ENCODE data around the gene CAMSAP1. TPM values are rescaled to one million over a fixed set of nuclear protein-coding genes. Genes with fewer than 3 reads are reported as not detected.
"Not testable (repeated sequence)": the region's sequence is repeated elsewhere in the genome, so short reads cannot be mapped to it uniquely, and the experiment has no call there.

Gene CAMSAP1
- total RNA-seq, 2 donors from 2014 or later = 37.8 to 46.2 TPM

GRCh38 chr9:135901826-135902225 is 5.5 kb downstream of the CAMSAP1 start:
- no peaks in the 10 kb centered on the region for H3K27me3 Mint-ChIP-seq
- H3K36me3 Mint-ChIP-seq (ENCODE audit: low read depth) = peaks cover 60% of the 10 kb centered on the region
- ATAC-seq (replicated peaks) = no peak
- peak overlapping the region; percentile 47 for H3K27ac Mint-ChIP-seq
- peaks cover 5% of the 10 kb centered on the region for H3K9me3 Mint-ChIP-seq
- H3K4me3 Mint-ChIP-seq = no peak overlapping the region
- peaks cover 46% of the 10 kb centered on the region for H3K4me1 Mint-ChIP-seq

DNA sequence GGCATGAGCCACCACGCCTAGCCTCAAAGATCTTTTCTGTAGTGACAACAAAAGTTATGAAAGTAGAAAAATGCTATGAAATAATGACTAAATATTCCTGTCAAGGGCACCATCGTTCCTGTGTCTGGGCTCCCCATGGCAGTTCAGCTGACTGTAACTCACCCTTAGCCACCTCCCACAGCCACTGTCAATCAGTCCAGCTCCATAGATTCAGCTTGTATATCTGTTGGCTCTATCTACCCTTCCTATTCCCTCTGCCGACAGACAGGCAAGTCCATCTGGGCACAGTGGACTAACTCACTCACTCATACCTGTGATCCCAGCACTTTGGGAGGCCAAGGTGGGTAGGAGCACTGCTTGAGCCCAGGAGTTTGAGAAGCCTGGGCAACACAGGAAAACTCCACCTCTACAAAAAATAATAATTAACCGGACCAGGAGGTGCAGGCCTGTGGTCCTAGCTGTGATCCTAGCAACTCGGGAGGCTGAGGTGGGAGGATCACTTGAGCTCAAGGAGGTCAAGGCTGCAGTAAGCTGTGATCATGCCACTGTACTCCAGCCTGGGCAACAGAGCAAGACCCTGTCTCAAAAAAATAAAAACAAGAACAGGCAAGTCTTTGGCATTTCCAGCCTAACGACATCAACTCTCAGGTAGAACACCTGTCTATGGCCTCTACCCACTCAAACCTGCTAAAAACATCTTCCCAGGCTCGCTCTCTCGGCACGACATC is 6.2 kb downstream of the CAMSAP1 start:
- no peak overlapping the region for H3K4me3 Mint-ChIP-seq
- peak overlapping the region; percentile 47 for H3K27ac Mint-ChIP-seq
- H3K27me3 Mint-ChIP-seq = no peaks in the 10 kb centered on the region
- H3K36me3 Mint-ChIP-seq (ENCODE audit: low read depth) = peaks cover 58% of the 10 kb centered on the region
- ATAC-seq (replicated peaks) = no peak
- peaks cover 5% of the 10 kb centered on the region for H3K9me3 Mint-ChIP-seq
- peaks cover 51% of the 10 kb centered on the region for H3K4me1 Mint-ChIP-seq

DNA sequence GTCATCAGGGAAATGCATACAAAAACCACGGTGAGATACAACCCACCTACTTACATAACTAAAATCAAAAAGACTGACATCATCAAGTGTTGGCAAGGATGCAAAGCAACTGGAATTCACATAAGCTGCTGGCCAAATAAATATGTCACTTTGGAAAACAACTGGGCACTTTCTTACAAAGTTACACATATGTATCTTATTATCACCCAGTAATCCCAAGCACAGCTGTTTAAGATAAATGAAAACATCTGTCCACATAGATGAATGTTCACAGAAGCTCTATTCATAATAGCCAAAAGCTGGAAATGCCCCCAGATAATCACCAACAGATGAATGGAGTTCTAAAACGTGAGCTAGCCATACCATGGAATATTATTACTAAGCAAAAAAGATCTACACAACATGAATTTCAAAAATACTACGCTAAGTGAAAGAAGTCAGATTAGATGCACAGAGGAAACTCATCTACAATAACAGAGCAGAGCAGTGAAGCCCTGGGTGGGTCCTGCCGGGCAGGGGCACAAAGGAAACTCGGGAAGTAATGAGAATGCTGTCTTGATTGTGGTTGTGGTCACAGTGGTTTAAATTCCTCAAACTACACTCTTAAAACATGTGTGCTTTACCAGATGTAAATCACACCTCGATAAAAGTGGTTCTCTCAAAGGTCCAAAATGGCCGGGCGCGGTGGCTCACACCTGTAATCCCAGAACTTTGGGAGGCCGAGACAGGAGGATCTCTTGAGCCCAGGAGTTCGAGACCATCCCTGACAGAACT is 8.5 kb downstream of the CAMSAP1 start:
- peak overlapping the region; percentile 39 for H3K27ac Mint-ChIP-seq
- peak; percentile 69 for ATAC-seq (replicated peaks)
- H3K27me3 Mint-ChIP-seq = no peaks in the 10 kb centered on the region
- H3K4me3 Mint-ChIP-seq = peak overlapping the region; percentile 40
- peaks cover 60% of the 10 kb centered on the region for H3K4me1 Mint-ChIP-seq
- H3K36me3 Mint-ChIP-seq (ENCODE audit: low read depth) = peaks cover 37% of the 10 kb centered on the region
- peaks cover 5% of the 10 kb centered on the region for H3K9me3 Mint-ChIP-seq

DNA sequence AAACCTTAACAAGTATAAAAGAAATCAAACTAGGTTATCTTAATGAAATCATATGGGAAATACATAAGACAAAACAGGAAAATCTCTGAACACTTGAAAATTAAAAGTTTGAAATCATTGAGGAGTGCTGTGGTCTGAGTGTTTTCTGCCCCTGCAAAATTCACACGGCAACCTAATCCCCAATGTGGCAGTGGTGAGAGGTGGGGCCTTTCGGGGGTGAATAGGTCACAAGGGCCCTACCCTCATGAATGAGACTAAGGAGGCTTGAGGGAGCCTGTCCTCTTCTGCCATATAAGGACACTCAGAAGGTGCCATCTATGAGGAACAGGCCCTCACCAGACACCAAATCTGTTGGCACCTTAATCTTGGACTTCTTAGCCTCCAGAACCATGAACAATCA is 10.7 kb downstream of the CAMSAP1 start:
- Mint-ChIP-seq H3K36me3 (ENCODE audit: low read depth) (peaks cover 20% of the 10 kb centered on the region), H3K4me1 (peaks cover 69% of the 10 kb centered on the region), H3K4me3 (no peak overlapping the region), H3K27ac (no peak overlapping the region), H3K27me3 (no peaks in the 10 kb centered on the region), H3K9me3 (peaks cover 5% of the 10 kb centered on the region)
- no peak for ATAC-seq (replicated peaks)

DNA sequence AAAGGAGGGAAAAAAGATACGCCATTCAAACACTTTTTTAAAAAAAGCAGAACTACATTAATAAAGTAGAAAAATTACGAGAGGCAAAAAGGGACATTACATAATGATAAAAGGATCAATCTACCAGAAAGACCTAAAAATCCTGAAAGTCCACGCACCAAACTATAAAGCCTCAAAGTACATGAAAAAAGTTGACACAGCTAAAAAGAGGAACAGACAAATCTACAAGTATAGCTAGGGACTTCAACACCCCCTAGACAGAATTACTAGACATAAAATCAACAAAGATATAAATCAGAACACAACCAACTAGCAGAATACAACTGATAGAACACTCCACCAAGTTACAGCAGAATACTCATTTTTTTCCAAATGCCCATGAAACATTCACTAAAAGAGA is 11.1 kb downstream of the CAMSAP1 start:
- H3K4me1 Mint-ChIP-seq = peaks cover 71% of the 10 kb centered on the region
- no peaks in the 10 kb centered on the region for H3K27me3 Mint-ChIP-seq
- no peak overlapping the region for H3K4me3 Mint-ChIP-seq
- peaks cover 5% of the 10 kb centered on the region for H3K9me3 Mint-ChIP-seq
- no peak for ATAC-seq (replicated peaks)
- peaks cover 15% of the 10 kb centered on the region for H3K36me3 Mint-ChIP-seq (ENCODE audit: low read depth)
- no peak overlapping the region for H3K27ac Mint-ChIP-seq

- peaks cover 78% of the 10 kb centered on the region for H3K4me1 Mint-ChIP-seq
Observed at GRCh38 chr9:135895202-135895848, 12.0 kb downstream of the CAMSAP1 start.

GRCh38 chr9:135893104-135893503 is 14.2 kb downstream of the CAMSAP1 start:
- no peak for ATAC-seq (replicated peaks)
- Mint-ChIP-seq H3K36me3 (ENCODE audit: low read depth) (no peaks in the 10 kb centered on the region), H3K4me1 (peaks cover 64% of the 10 kb centered on the region), H3K9me3 (no peaks in the 10 kb centered on the region), H3K27me3 (no peaks in the 10 kb centered on the region), H3K4me3 (peak overlapping the region; percentile 8), H3K27ac (peak overlapping the region; percentile 51)

More at GRCh38 chr9:135895202-135895848, 12.0 kb downstream of the CAMSAP1 start:
- peaks cover 5% of the 10 kb centered on the region for H3K9me3 Mint-ChIP-seq
- peaks cover 12% of the 10 kb centered on the region for H3K36me3 Mint-ChIP-seq (ENCODE audit: low read depth)
- H3K27ac Mint-ChIP-seq = no peak overlapping the region
- no peak for ATAC-seq (replicated peaks)
- H3K4me3 Mint-ChIP-seq = no peak overlapping the region
- no peaks in the 10 kb centered on the region for H3K27me3 Mint-ChIP-seq

DNA sequence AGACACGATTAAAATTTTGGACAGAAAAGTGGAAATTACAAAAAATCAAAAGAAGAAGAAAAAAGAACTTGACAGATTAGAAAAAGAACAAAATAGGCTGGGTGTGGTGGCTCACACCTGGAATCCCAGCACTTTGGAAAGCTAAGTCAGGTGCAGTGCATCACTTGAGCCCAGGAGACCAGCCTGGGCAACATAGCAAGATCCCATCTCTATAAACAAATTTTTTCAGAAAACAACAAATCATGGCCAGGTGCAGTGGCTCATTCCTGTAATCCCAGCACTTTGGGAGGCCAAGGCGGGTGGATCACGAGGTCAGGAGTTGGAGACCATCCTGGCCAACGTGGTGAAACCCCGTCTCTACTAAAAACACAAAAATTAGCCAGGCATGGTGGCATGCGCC is 15.0 kb downstream of the CAMSAP1 start:
- H3K4me1 Mint-ChIP-seq = peaks cover 63% of the 10 kb centered on the region
- H3K9me3 Mint-ChIP-seq = not testable (repeated sequence)

GRCh38 chr9:135891027-135891631 is 16.2 kb downstream of the CAMSAP1 start:
- Mint-ChIP-seq H3K4me1 (peaks cover 67% of the 10 kb centered on the region), H3K4me3 (no peak overlapping the region), H3K9me3 (no peaks in the 10 kb centered on the region), H3K36me3 (ENCODE audit: low read depth) (peaks cover 4% of the 10 kb centered on the region), H3K27me3 (no peaks in the 10 kb centered on the region), H3K27ac (no peak overlapping the region)
- no peak for ATAC-seq (replicated peaks)

More for the DNA sequence above, 15.0 kb downstream of the CAMSAP1 start:
- not testable (repeated sequence) for H3K27ac Mint-ChIP-seq; H3K4me3 Mint-ChIP-seq; ATAC-seq (replicated peaks); H3K36me3 Mint-ChIP-seq (ENCODE audit: low read depth); H3K27me3 Mint-ChIP-seq

GRCh38 chr9:135890190-135891026 is 16.9 kb downstream of the CAMSAP1 start:
- H3K4me1 Mint-ChIP-seq = peaks cover 67% of the 10 kb centered on the region
- H3K9me3 Mint-ChIP-seq = no peaks in the 10 kb centered on the region
- no peak overlapping the region for H3K4me3 Mint-ChIP-seq
- no peak for ATAC-seq (replicated peaks)
- peaks cover 4% of the 10 kb centered on the region for H3K36me3 Mint-ChIP-seq (ENCODE audit: low read depth)
- no peak overlapping the region for H3K27ac Mint-ChIP-seq
- no peaks in the 10 kb centered on the region for H3K27me3 Mint-ChIP-seq

- peaks cover 4% of the 10 kb centered on the region for H3K36me3 Mint-ChIP-seq (ENCODE audit: low read depth)
- no peaks in the 10 kb centered on the region for H3K9me3 Mint-ChIP-seq
- H3K27ac Mint-ChIP-seq = peak overlapping the region; percentile 34
- peaks cover 67% of the 10 kb centered on the region for H3K4me1 Mint-ChIP-seq
- H3K4me3 Mint-ChIP-seq = peak overlapping the region; percentile 69
- ATAC-seq (replicated peaks) = no peak
- no peaks in the 10 kb centered on the region for H3K27me3 Mint-ChIP-seq
Observed at GRCh38 chr9:135889564-135890189, 17.7 kb downstream of the CAMSAP1 start.

DNA sequence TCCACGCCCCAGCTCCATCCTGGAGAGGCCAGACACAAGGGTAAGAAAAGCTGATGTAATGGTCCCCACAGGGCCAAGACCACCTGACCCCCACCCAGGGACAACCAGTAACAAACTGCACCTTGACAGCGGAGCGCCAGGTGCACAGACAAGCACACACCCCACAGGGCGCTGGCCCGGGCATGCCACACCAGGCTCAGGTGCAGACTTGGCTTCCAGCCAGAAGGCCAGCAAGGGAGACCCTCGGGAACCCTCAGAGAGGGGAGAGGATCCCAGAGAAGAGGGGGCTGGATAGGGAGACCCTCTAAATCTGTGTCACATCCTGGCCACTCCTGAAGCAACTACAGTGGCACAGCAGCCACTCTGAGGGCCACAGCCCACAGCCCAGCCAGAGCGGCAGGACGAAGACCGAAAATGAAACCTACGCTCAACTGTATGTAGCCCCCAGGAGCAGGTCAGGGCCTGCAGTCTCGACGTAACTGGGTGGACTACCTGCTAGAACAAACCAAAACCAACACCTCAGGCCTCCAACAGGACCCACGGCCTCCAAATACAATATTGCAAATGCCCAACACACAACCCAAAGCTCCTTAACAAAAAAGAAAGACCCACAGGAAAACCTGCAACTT is 18.5 kb downstream of the CAMSAP1 start:
- peaks cover 4% of the 10 kb centered on the region for H3K36me3 Mint-ChIP-seq (ENCODE audit: low read depth)
- no peaks in the 10 kb centered on the region for H3K9me3 Mint-ChIP-seq
- ATAC-seq (replicated peaks) = no peak
- peak overlapping the region; percentile 34 for H3K27ac Mint-ChIP-seq
- H3K27me3 Mint-ChIP-seq = no peaks in the 10 kb centered on the region
- peak overlapping the region; percentile 69 for H3K4me3 Mint-ChIP-seq
- peaks cover 73% of the 10 kb centered on the region for H3K4me1 Mint-ChIP-seq

Data from activated T-helper 17 cell treated with anti-CD3 and anti-CD28 coated beads, Interleukin-2, amount 50 U/mL, for 72 hours (primary cell).